Measurements from ENCODE around the gene SHB. TPM values are rescaled to one million over a fixed set of nuclear protein-coding genes. Genes with fewer than 3 reads are reported as not detected.
A peak's percentile ranks its signal among the peaks of the same experiment; 100 is the strongest.

Gene SHB
- polyA plus RNA-seq, 2 of the 4 experiments (the other 2 are of a cell fraction): 15.4 to 22.0 TPM

DNA sequence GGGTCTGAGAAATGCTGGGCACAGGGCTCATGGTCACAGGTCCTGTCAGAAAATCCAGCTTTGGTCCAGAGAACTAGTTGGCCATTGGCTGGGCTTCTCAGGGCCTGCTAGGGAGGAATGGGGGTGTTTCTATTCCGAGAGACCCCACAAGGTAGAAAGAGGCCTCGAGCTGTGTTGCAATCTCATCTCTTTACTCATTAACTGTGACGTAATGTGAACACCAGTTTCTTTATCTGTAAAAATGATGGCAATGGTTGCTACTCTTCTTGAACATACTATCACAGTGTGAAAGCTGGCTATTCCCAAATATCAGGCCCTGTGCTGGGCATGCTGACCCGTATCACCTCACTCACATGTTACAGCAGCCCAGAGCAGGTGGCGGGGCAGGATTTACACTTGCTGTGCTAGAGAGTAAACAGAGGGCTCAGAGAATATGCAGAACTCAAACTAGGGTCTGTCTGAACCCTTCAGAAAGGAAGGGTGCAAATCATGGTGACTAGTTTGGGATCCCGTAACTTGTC is 129.4 kb downstream of the SHB start:
- Histone ChIP-seq H3K9me3 (no peaks in the 10 kb centered on the region), H3K4me3 (no peak overlapping the region), H3K27ac (peak overlapping the region in 1 of 2 experiments; percentile 63; a peak in 2 of 6 replicates), H3K4me2 (no peak overlapping the region), H3K4me1 (peaks cover 56% of the 10 kb centered on the region)
- no peak for DNase-seq (ENCODE audit: low read depth in 1 of 2, low spot score in 1 of 2)
- ChIA-PET POLR2A (no interaction called here), CTCF (interaction anchor here (0.8 to 2.0 kb wide), 2 partner anchors 10 to 127 kb away, joined by 3 to 4 read pairs; no protein-coding TSS in a partner anchor)
- ATAC-seq: no peak
- TF ChIP-seq HOXB13 (CRISPR knock-in tag; IDR thresholded peaks at IDR 0.05; ENCODE audit: low read depth) (no peak), CEBPB (IDR thresholded peaks at IDR 0.05) (peak; percentile 23 to 32; a peak in 1 of 4 replicates)
- FAIRE-seq: no peak
- 82% methylated on average over 6 of the region's 6 CpGs for WGBS (ENCODE audit: missing lambda C conversion rate)

DNA sequence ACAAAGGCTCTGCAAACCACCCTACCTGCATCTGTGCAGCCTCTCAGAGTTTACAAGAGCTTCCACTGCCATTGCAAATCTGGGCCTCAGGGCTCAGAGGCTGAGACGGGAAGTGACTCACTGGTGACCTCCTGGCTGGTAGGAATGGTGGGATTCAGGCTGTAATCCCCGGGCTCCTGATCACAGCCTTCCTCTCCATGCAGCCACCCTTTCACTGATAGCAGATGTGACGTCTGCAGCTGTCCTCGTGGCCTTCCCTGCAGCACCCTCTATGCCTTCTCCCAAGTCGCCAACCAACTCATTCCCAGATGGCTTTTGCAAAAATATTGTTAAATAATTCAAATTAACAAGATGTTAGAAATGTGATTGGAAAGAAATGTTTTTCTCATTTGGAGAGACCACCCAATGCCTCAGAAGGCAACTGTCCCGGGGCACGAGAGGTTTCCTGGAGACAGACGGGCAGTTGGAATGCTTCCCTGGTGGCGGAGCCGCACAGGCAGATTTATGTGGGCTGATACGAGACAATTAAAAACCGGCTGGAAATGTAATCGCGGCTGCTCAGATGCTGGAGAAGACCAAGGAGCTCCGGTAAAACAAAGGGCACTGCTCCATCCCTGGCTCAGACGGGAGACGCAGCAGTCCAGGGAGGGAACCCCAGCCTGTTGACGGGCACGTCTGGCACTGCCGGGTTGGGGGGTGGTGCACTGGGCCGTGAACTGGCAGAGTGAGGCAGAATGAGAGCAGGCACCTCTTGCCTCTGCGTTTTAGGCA is 130.7 kb downstream of the SHB start:
- H3K4me3 ChIP-seq: no peak overlapping the region
- H3K4me1 ChIP-seq: peaks cover 42% of the 10 kb centered on the region
- H3K9me3 ChIP-seq: no peaks in the 10 kb centered on the region
- no peak overlapping the region for H3K4me2 ChIP-seq
- POLR2A ChIA-PET: no interaction called here
- DNase-seq (ENCODE audit: low read depth in 1 of 2, low spot score in 1 of 2) (no peak), FAIRE-seq (no peak), ATAC-seq (no peak; a peak in 1 of 6 replicates)
- WGBS (ENCODE audit: missing lambda C conversion rate): 80% methylated on average over 22 of the region's 22 CpGs
- H3K27ac ChIP-seq: peak overlapping the region in 1 of 2 experiments; percentile 63; a peak in 2 of 6 replicates
- CTCF ChIA-PET: interaction anchor here (1.2 to 2.6 kb wide), 3 partner anchors 11 to 25 kb away, joined by 3 to 13 read pairs (median 4); no protein-coding TSS in a partner anchor
- TF ChIP-seq CEBPB (IDR thresholded peaks at IDR 0.05) (no peak), ZNF302 (CRISPR knock-in tag; IDR thresholded peaks at IDR 0.05) (no peak), TFCP2L1 (CRISPR knock-in tag; IDR thresholded peaks at IDR 0.05) (no peak), ESRRA (IDR thresholded peaks at IDR 0.05; ENCODE audit: borderline replicate concordance, low read length) (no peak)
- TF ChIP-seq, protein P1, sequence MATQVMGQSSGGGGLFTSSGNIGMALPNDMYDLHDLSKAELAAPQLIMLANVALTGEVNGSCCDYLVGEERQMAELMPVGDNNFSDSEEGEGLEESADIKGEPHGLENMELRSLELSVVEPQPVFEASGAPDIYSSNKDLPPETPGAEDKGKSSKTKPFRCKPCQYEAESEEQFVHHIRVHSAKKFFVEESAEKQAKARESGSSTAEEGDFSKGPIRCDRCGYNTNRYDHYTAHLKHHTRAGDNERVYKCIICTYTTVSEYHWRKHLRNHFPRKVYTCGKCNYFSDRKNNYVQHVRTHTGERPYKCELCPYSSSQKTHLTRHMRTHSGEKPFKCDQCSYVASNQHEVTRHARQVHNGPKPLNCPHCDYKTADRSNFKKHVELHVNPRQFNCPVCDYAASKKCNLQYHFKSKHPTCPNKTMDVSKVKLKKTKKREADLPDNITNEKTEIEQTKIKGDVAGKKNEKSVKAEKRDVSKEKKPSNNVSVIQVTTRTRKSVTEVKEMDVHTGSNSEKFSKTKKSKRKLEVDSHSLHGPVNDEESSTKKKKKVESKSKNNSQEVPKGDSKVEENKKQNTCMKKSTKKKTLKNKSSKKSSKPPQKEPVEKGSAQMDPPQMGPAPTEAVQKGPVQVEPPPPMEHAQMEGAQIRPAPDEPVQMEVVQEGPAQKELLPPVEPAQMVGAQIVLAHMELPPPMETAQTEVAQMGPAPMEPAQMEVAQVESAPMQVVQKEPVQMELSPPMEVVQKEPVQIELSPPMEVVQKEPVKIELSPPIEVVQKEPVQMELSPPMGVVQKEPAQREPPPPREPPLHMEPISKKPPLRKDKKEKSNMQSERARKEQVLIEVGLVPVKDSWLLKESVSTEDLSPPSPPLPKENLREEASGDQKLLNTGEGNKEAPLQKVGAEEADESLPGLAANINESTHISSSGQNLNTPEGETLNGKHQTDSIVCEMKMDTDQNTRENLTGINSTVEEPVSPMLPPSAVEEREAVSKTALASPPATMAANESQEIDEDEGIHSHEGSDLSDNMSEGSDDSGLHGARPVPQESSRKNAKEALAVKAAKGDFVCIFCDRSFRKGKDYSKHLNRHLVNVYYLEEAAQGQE (IDR thresholded peaks at IDR 0.05): no peak
- TF ChIP-seq, protein P2, sequence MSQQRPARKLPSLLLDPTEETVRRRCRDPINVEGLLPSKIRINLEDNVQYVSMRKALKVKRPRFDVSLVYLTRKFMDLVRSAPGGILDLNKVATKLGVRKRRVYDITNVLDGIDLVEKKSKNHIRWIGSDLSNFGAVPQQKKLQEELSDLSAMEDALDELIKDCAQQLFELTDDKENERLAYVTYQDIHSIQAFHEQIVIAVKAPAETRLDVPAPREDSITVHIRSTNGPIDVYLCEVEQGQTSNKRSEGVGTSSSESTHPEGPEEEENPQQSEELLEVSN (IDR thresholded peaks at IDR 0.05; ENCODE audit: borderline replicate concordance, low read depth): no peak

DNA sequence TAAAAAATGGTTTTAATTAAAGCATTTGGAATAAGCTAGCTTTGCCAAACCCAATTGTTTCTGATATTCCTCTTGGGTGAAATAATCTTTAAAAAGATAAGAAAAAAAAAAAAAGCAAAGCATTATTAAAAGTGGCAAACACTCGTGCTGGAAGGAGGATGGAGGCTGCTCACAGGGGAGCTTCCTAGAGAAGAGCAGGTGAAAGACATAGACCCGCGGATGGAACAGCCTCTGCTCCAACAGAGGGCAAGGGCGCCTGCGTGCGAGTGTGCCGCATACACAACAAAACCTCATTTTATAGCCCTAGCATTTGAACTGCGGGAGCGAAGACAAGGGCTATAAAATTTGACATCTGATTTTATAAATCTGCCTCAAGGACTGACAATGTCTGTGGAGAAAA is 131.7 kb downstream of the SHB start:
- Histone ChIP-seq H3K4me3 (no peak overlapping the region), H3K4me2 (no peak overlapping the region), H3K27ac (peak overlapping the region in 1 of 2 experiments; percentile 63; a peak in 3 of 6 replicates), H3K4me1 (peaks cover 33% of the 10 kb centered on the region), H3K9me3 (no peaks in the 10 kb centered on the region)
- no peak for FAIRE-seq
- DNase-seq (ENCODE audit: low read depth in 1 of 2, low spot score in 1 of 2): no peak
- POLR2A ChIA-PET: interaction anchor here (0.5 to 0.7 kb wide), 2 partner anchors 33 to 173 kb away, joined by 3 to 5 read pairs; no protein-coding TSS in a partner anchor
- WGBS (ENCODE audit: missing lambda C conversion rate): 95% methylated on average over 9 of the region's 9 CpGs
- no peak for ATAC-seq
- CTCF ChIA-PET: interaction anchor here (1.0 to 2.6 kb wide), 5 partner anchors 13 to 151 kb away, joined by 3 to 13 read pairs (median 3); no protein-coding TSS in a partner anchor
- TF ChIP-seq JUNB (IDR thresholded peaks at IDR 0.05): no peak
- TF ChIP-seq, protein P3, sequence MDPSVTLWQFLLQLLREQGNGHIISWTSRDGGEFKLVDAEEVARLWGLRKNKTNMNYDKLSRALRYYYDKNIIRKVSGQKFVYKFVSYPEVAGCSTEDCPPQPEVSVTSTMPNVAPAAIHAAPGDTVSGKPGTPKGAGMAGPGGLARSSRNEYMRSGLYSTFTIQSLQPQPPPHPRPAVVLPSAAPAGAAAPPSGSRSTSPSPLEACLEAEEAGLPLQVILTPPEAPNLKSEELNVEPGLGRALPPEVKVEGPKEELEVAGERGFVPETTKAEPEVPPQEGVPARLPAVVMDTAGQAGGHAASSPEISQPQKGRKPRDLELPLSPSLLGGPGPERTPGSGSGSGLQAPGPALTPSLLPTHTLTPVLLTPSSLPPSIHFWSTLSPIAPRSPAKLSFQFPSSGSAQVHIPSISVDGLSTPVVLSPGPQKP (IDR thresholded peaks at IDR 0.05; ENCODE audit: low read depth, low read length): no peak
- TF ChIP-seq, protein P4, sequence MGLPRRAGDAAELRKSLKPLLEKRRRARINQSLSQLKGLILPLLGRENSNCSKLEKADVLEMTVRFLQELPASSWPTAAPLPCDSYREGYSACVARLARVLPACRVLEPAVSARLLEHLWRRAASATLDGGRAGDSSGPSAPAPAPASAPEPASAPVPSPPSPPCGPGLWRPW (IDR thresholded peaks at IDR 0.05): no peak
- no peak for TF ChIP-seq BHLHE40 (IDR thresholded peaks at IDR 0.05; ENCODE audit: low read depth, low read length)
- no peak for TF ChIP-seq RAD21 (conservative IDR thresholded peaks at IDR 0.05 in 1 of 2, IDR thresholded peaks at IDR 0.05 in 1 of 2)

Data from A549 (cell line).